HL-60 (cell line): ENCODE measurements around the gene IL25.

ENCODE experiments used
- POLR2AphosphoS5 ChIP-seq: IDR thresholded peaks from 2 replicates; pipeline ENCODE4 v1.6.1; 2012; ENCODE audit warnings: low read depth
- TF ChIP-seq, protein P1 (sequence below): IDR thresholded peaks from one replicate; pipeline ENCODE4 v1.5.1; 2011; ENCODE audit warnings: low read length, control low read depth, inconsistent platforms; ENCODE audit not compliant: insufficient read depth

DNA sequence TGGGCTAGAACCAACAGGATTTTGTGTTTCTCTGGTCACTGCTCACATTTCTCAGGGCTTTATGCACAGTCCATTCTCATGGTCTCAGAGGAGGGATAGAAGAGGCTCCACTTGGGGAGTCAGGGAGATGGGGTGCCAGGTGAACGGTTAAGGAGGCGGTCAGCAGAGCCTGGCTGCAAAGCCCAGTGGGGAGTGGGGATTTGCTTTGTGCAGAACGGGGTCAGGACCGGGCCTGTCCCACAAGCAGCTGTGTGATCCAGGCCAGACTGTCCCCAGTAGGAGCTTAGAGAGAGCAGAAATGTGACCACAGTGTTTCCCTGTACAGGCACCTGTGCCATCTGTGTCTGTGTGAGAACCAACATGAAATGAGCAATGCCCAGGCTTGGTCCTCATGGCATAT lies 8.4 kb downstream of the IL25 start:
- TF ChIP-seq, protein P1, sequence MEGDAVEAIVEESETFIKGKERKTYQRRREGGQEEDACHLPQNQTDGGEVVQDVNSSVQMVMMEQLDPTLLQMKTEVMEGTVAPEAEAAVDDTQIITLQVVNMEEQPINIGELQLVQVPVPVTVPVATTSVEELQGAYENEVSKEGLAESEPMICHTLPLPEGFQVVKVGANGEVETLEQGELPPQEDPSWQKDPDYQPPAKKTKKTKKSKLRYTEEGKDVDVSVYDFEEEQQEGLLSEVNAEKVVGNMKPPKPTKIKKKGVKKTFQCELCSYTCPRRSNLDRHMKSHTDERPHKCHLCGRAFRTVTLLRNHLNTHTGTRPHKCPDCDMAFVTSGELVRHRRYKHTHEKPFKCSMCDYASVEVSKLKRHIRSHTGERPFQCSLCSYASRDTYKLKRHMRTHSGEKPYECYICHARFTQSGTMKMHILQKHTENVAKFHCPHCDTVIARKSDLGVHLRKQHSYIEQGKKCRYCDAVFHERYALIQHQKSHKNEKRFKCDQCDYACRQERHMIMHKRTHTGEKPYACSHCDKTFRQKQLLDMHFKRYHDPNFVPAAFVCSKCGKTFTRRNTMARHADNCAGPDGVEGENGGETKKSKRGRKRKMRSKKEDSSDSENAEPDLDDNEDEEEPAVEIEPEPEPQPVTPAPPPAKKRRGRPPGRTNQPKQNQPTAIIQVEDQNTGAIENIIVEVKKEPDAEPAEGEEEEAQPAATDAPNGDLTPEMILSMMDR = no peak
- TF ChIP-seq POLR2AphosphoS5 = no peak
